Measurements from ENCODE around the gene FEV. TPM values are rescaled to one million over a fixed set of nuclear protein-coding genes. Genes with fewer than 3 reads are reported as not detected.
A peak's percentile ranks its signal among the peaks of the same experiment; 100 is the strongest.

The FEV gene
- total RNA-seq, 2 donors from 2014 or later: not detected

- Histone ChIP-seq H3K9ac (ENCODE audit: extremely low read depth, low read length, poor library complexity, severe bottlenecking) (no peak overlapping the region), H3K27me3 (ENCODE audit: control insufficient read depth, insufficient read depth, low read length, poor library complexity, severe bottlenecking) (peaks cover 54% of the 10 kb centered on the region), H3K4me3 (ENCODE audit: low read length) (no peak overlapping the region), H3K36me3 (ENCODE audit: control insufficient read depth, insufficient read depth, low read length) (no peaks in the 10 kb centered on the region), H3K9me3 (ENCODE audit: control insufficient read depth, low read length) (no peaks in the 10 kb centered on the region), H3K4me1 (ENCODE audit: control insufficient read depth, insufficient read depth, low read length) (peaks cover 18% of the 10 kb centered on the region), H3K27ac (ENCODE audit: low read depth, low read length) (no peak overlapping the region)
- Mint-ChIP-seq H3K4me1 (peaks cover 27% of the 10 kb centered on the region), H3K27me3 (ENCODE audit: insufficient read depth) (peaks cover 80% of the 10 kb centered on the region), H3K27ac (no peak overlapping the region), H3K4me3 (peak overlapping the region; percentile 49), H3K9me3 (no peaks in the 10 kb centered on the region), H3K36me3 (ENCODE audit: low read depth) (no peaks in the 10 kb centered on the region)
- DNase-seq: no peak
- TF ChIP-seq CTCF (conservative IDR thresholded peaks at IDR 0.05): no peak
- WGBS, 2 experiments (ENCODE audit: insufficient coverage in 1 of 2, insufficient read length in 1 of 2): 41 to 45% methylated on average over 4 to 8 of the region's 8 CpGs
Observed at GRCh38 chr2:218995561-218995960, 10.6 kb upstream of the FEV start.

- peaks cover 20% of the 10 kb centered on the region for H3K4me1 Mint-ChIP-seq
- peak; percentile 78 for DNase-seq
- H3K27me3 Mint-ChIP-seq (ENCODE audit: insufficient read depth): peaks cover 91% of the 10 kb centered on the region
- TF ChIP-seq CTCF (conservative IDR thresholded peaks at IDR 0.05): peak; percentile 42
- WGBS, 2 experiments (ENCODE audit: insufficient coverage in 1 of 2, insufficient read length in 1 of 2): 3 to 6% methylated on average over 31 to 88 of the region's 88 CpGs
- H3K4me3 Mint-ChIP-seq: peak within 1 kb of the TSS; percentile 19
- H3K36me3 Mint-ChIP-seq (ENCODE audit: low read depth): no peaks in the 10 kb centered on the region
- peaks cover 74% of the 10 kb centered on the region for H3K27me3 ChIP-seq (ENCODE audit: control insufficient read depth, insufficient read depth, low read length, poor library complexity, severe bottlenecking)
- no peaks in the 10 kb centered on the region for H3K36me3 ChIP-seq (ENCODE audit: control insufficient read depth, insufficient read depth, low read length)
- H3K4me1 ChIP-seq (ENCODE audit: control insufficient read depth, insufficient read depth, low read length): peaks cover 17% of the 10 kb centered on the region
- no peaks in the 10 kb centered on the region for H3K9me3 Mint-ChIP-seq
- no peak within 1 kb of the TSS for H3K9ac ChIP-seq (ENCODE audit: extremely low read depth, low read length, poor library complexity, severe bottlenecking)
- peak within 1 kb of the TSS; percentile 73 for H3K4me3 ChIP-seq (ENCODE audit: low read length)
- H3K9me3 ChIP-seq (ENCODE audit: control insufficient read depth, low read length): no peaks in the 10 kb centered on the region
- no peak within 1 kb of the TSS for H3K27ac ChIP-seq (ENCODE audit: low read depth, low read length)
- no peak within 1 kb of the TSS for H3K27ac Mint-ChIP-seq
Observed at GRCh38 chr2:218993345-218994315, 8.6 kb upstream of the FEV start, which contains the start of gene CRYBA2. Gene CRYBA2, minus strand, starts transcription at chr2:218993422. Its CDS starts 246 bp downstream, at chr2:218993176.

- Histone ChIP-seq H3K36me3 (ENCODE audit: control insufficient read depth, insufficient read depth, low read length) (no peaks in the 10 kb centered on the region), H3K4me3 (ENCODE audit: low read length) (peak overlapping the region; percentile 73), H3K4me1 (ENCODE audit: control insufficient read depth, insufficient read depth, low read length) (peaks cover 8% of the 10 kb centered on the region), H3K27me3 (ENCODE audit: control insufficient read depth, insufficient read depth, low read length, poor library complexity, severe bottlenecking) (peaks cover 82% of the 10 kb centered on the region), H3K9me3 (ENCODE audit: control insufficient read depth, low read length) (no peaks in the 10 kb centered on the region), H3K27ac (ENCODE audit: low read depth, low read length) (no peak overlapping the region), H3K9ac (ENCODE audit: extremely low read depth, low read length, poor library complexity, severe bottlenecking) (no peak overlapping the region)
- no peak for TF ChIP-seq CTCF (conservative IDR thresholded peaks at IDR 0.05)
- Mint-ChIP-seq H3K27me3 (ENCODE audit: insufficient read depth) (peaks cover 92% of the 10 kb centered on the region), H3K4me3 (peak overlapping the region; percentile 19), H3K27ac (no peak overlapping the region), H3K9me3 (no peaks in the 10 kb centered on the region), H3K4me1 (peaks cover 12% of the 10 kb centered on the region), H3K36me3 (ENCODE audit: low read depth) (no peaks in the 10 kb centered on the region)
- 7% methylated on average over 13 to 44 of the region's 44 CpGs for WGBS, 2 experiments (ENCODE audit: insufficient coverage in 1 of 2, insufficient read length in 1 of 2)
- DNase-seq: peak; percentile 73
Observed at GRCh38 chr2:218992703-218993344, 7.8 kb upstream of the FEV start.
